Esophagus muscularis mucosa (tissue), 4 donors: ENCODE data around the gene TRPM3.

Experiments used
- CTCF ChIP-seq, 3 experiments: fragments of 200-600 bp in 2 of 3; fragments of 450-650 bp in 1 of 3; sonication (generic) in 2 of 3; IDR thresholded peaks; one replicate each; pipeline ENCODE4 v1.5.1; 2017 to 2019; ENCODE audit warnings: antibody characterized with exemption in 3 of 3, mild to moderate bottlenecking in 2 of 3, moderate library complexity in 1 of 3
- EP300 ChIP-seq: sonication (generic); formaldehyde crosslinking; IDR thresholded peaks from one replicate; pipeline ENCODE4 v1.6.1; 2017; ENCODE audit warnings: antibody characterized with exemption
- POLR2A ChIP-seq: fragments of 450-650 bp; IDR thresholded peaks from one replicate; pipeline ENCODE4 v1.6.1; 2017; ENCODE audit warnings: antibody characterized with exemption, moderate library complexity, mild to moderate bottlenecking, low read depth

GRCh38 chr9:70625078-70625477 lies 496.3 kb downstream of the TRPM3 start:
- TF ChIP-seq CTCF (IDR thresholded peaks at IDR 0.05) (no peak), POLR2A (no peak), EP300 (no peak)
